ENCODE results near the gene DENND1A.

- TF ChIP-seq CTCF (IDR thresholded peaks at IDR 0.05) (no peak), POLR2A (IDR thresholded peaks at IDR 0.05) (no peak)
Measured at GRCh38 chr9:123528501-123528900, 401.4 kb downstream of the DENND1A start.

Data from adrenal gland (tissue), 5 donors.